GM19455 (cell line): Measurements from ENCODE around the gene RNFT2.

Experiments used
- ATAC-seq: cut with Tn5 transposase; IDR thresholded peaks from one replicate; pipeline ENCODE4 v1.9.1; 2021; ENCODE audit not compliant: unreplicated experiment

The RNFT2 gene

GRCh38 chr12:116898669-116899068, 160.6 kb downstream of the RNFT2 start:
- ATAC-seq = no peak

GRCh38 chr12:116901612-116902011, 163.5 kb downstream of the RNFT2 start:
- ATAC-seq = no peak
